WTC11 (cell line): Measurements from ENCODE around the gene IQCE. TPM values are rescaled to one million over a fixed set of nuclear protein-coding genes. Genes with fewer than 3 reads are reported as not detected.

ENCODE experiments used
- ATAC-seq: fragments of 200-7000 bp; cut with Tn5 transposase; 2 replicates; pipeline ENCODE4 v1.10.0; 2021; ENCODE audit warnings: mild to moderate bottlenecking, moderate library complexity
- CTCF ChIA-PET: fragments of 300-600 bp; sonication (Branson Sonifier 250); formaldehyde crosslinking; loops from one replicate; lab custom pipeline; 2021; ENCODE audit warnings: antibody characterized with exemption; lab: Charles Lee
- POLR2A ChIA-PET: fragments of 350-600 bp; sonication (Branson Sonifier 250); formaldehyde crosslinking; loops from one replicate; lab custom pipeline; 2021; ENCODE audit warnings: antibody characterized with exemption; lab: Charles Lee
- DNase-seq: peaks from one replicate; pipeline ENCODE4 v3.0.0; 2021; ENCODE audit warnings: low spot score
- H3K27ac Mint-ChIP-seq: 2 replicates; pipeline ENCODE4 v1.8.0; 2021; ENCODE audit warnings: mixed read lengths
- H3K27me3 Mint-ChIP-seq: 2 replicates; pipeline ENCODE4 v1.8.0; 2021; ENCODE audit warnings: low read depth, mild to moderate bottlenecking, moderate library complexity, mixed read lengths
- H3K36me3 Mint-ChIP-seq: 2 replicates; pipeline ENCODE4 v1.8.0; 2021; ENCODE audit warnings: mixed read lengths
- H3K4me1 Mint-ChIP-seq: 2 replicates; pipeline ENCODE4 v1.8.0; 2022; ENCODE audit warnings: mixed read lengths
- H3K4me3 Mint-ChIP-seq: 2 replicates; pipeline ENCODE4 v1.8.0; 2021; ENCODE audit warnings: mild to moderate bottlenecking, moderate library complexity, mixed read lengths
- H3K9me3 Mint-ChIP-seq: 2 replicates; pipeline ENCODE4 v1.8.0; 2021; ENCODE audit warnings: mixed read lengths
- ATF3 ChIP-seq: sonication (generic); formaldehyde crosslinking; conservative IDR thresholded peaks from 2 replicates; pipeline ENCODE4 v1.8.1; 2022; ENCODE audit warnings: mild to moderate bottlenecking, missing genetic modification reagents
- CBFB ChIP-seq: sonication (generic); formaldehyde crosslinking; IDR thresholded peaks from 2 replicates; pipeline ENCODE4 v1.8.1; 2022; ENCODE audit warnings: mild to moderate bottlenecking, low read depth, missing genetic modification reagents
- CTCF ChIP-seq: fragments of 200-600 bp; IDR thresholded peaks from 2 replicates; pipeline ENCODE4 v1.8.0; 2022; ENCODE audit warnings: antibody characterized with exemption
- E2F1 ChIP-seq: sonication (generic); formaldehyde crosslinking; IDR thresholded peaks from 2 replicates; pipeline ENCODE4 v1.8.0; 2022; ENCODE audit warnings: mild to moderate bottlenecking, missing genetic modification reagents
- ELF4 ChIP-seq: sonication (generic); formaldehyde crosslinking; IDR thresholded peaks from 2 replicates; pipeline ENCODE4 v1.8.1; 2022; ENCODE audit warnings: low read depth, mild to moderate bottlenecking, moderate library complexity, missing genetic modification reagents
- ESRRA ChIP-seq: sonication (generic); formaldehyde crosslinking; IDR thresholded peaks from 2 replicates; pipeline ENCODE4 v1.8.1; 2022; ENCODE audit warnings: mild to moderate bottlenecking, missing genetic modification reagents, borderline replicate concordance
- FOXJ3 ChIP-seq: sonication (generic); formaldehyde crosslinking; IDR thresholded peaks from 2 replicates; pipeline ENCODE4 v1.9.0; 2021; ENCODE audit warnings: missing genetic modification reagents, mild to moderate bottlenecking, borderline replicate concordance
- FOXP1 ChIP-seq: sonication (generic); formaldehyde crosslinking; IDR thresholded peaks from 2 replicates; pipeline ENCODE4 v1.8.0; 2022; ENCODE audit warnings: missing genetic modification reagents, mild to moderate bottlenecking, moderate library complexity, borderline replicate concordance
- FOXP4 ChIP-seq: sonication (generic); formaldehyde crosslinking; IDR thresholded peaks from 2 replicates; pipeline ENCODE4 v1.8.0; 2022; ENCODE audit warnings: mild to moderate bottlenecking, missing genetic modification reagents
- NFYB ChIP-seq: sonication (generic); formaldehyde crosslinking; conservative IDR thresholded peaks from 2 replicates; pipeline ENCODE4 v1.8.0; 2022; ENCODE audit warnings: low read depth, missing genetic modification reagents
- PREB ChIP-seq: sonication (generic); formaldehyde crosslinking; IDR thresholded peaks from 2 replicates; pipeline ENCODE4 v1.8.1; 2022; ENCODE audit warnings: mild to moderate bottlenecking, missing genetic modification reagents, moderate library complexity, borderline replicate concordance
- ZNF121 ChIP-seq: sonication (generic); formaldehyde crosslinking; IDR thresholded peaks from 2 replicates; pipeline ENCODE4 v1.8.0; 2023; ENCODE audit warnings: missing genetic modification reagents
- ZNF281 ChIP-seq: sonication (generic); formaldehyde crosslinking; IDR thresholded peaks from 2 replicates; pipeline ENCODE4 v1.8.0; 2023; ENCODE audit warnings: mild to moderate bottlenecking, missing genetic modification reagents
- ZNF512 ChIP-seq: sonication (generic); formaldehyde crosslinking; IDR thresholded peaks from 2 replicates; pipeline ENCODE4 v1.8.1; 2022; ENCODE audit warnings: missing genetic modification reagents, borderline replicate concordance
- total RNA-seq: library from RNA; stranded (reverse); gene quantifications from 3 replicates; pipeline ENCODE4 v1.2.3, GENCODE V29; 2021

The IQCE gene
- total RNA-seq, 1 experiment from 2014 or later = 4.4 TPM

GRCh38 chr7:2575733-2576340 lies 17.1 kb downstream of the IQCE start:
- Mint-ChIP-seq H3K4me1 (no peaks in the 10 kb centered on the region), H3K27me3 (no peaks in the 10 kb centered on the region), H3K27ac (peak overlapping the region; percentile 74), H3K9me3 (no peaks in the 10 kb centered on the region), H3K36me3 (no peaks in the 10 kb centered on the region), H3K4me3 (no peak overlapping the region)
- no peak for ATAC-seq
- DNase-seq = no peak
- ChIA-PET POLR2A (no interaction called here), CTCF (interaction anchor here (1.7 to 1.9 kb wide), 3 partner anchors 9 to 95 kb away, joined by 4 to 8 read pairs (median 5); no protein-coding TSS in a partner anchor)
- TF ChIP-seq CBFB (CRISPR knock-in tag) (no peak), ZNF281 (CRISPR knock-in tag) (no peak), PREB (CRISPR knock-in tag) (no peak), ESRRA (CRISPR knock-in tag) (no peak), ELF4 (CRISPR knock-in tag) (no peak), ZNF512 (no peak), FOXP1 (CRISPR knock-in tag) (no peak), NFYB (CRISPR knock-in tag) (no peak)

- Mint-ChIP-seq H3K4me1 (no peaks in the 10 kb centered on the region), H3K27ac (peak overlapping the region; percentile 32; the same call in 1 of the 2 replicates), H3K9me3 (no peaks in the 10 kb centered on the region)
- POLR2A ChIA-PET = no interaction called here
- ATAC-seq = no peak
- no peak for DNase-seq
- no peak for TF ChIP-seq ZNF121 (CRISPR knock-in tag)
- TF ChIP-seq CTCF = no peak
- no peak for TF ChIP-seq E2F1
- TF ChIP-seq FOXJ3 (CRISPR knock-in tag) = no peak
- no peak for TF ChIP-seq ATF3 (CRISPR knock-in tag)
- TF ChIP-seq FOXP4 (CRISPR knock-in tag) = no peak
- TF ChIP-seq, all 79 proteins: peak for 0
- H3K36me3 Mint-ChIP-seq = no peaks in the 10 kb centered on the region
- CTCF ChIA-PET = interaction anchor here (0.9 to 1.7 kb wide), 3 partner anchors 10 to 94 kb away, joined by 4 to 5 read pairs (median 4); no protein-coding TSS in a partner anchor
- no peaks in the 10 kb centered on the region for H3K27me3 Mint-ChIP-seq
- H3K4me3 Mint-ChIP-seq = no peak overlapping the region
Observed at GRCh38 chr7:2576742-2577491, 18.1 kb downstream of the IQCE start.
